ENCODE data around the gene ERI3. TPM values are rescaled to one million over a fixed set of nuclear protein-coding genes. Genes with fewer than 3 reads are reported as not detected.

The ERI3 gene
- total RNA-seq, 4 donors from 2014 or later = 27.0 to 35.1 (median 31.8) TPM

- no peaks in the 10 kb centered on the region for H3K4me1 ChIP-seq
- DNase-seq = no peak
- intact Hi-C loops (cut with DNase I) = no loop called here
- H3K27me3 ChIP-seq = no peaks in the 10 kb centered on the region
- peaks cover 0 to 6% (median 0%) of the 10 kb centered on the region in 3 donors for H3K9me3 ChIP-seq
- no peak for TF ChIP-seq CTCF (IDR thresholded peaks at IDR 0.05)
- H3K4me3 ChIP-seq = no peak overlapping the region
- no peak overlapping the region for H3K27ac ChIP-seq
- 81 to 83% methylated on average over 3 to 4 of the region's 4 CpGs for WGBS, 2 donors
- H3K36me3 ChIP-seq = peaks cover 0 to 62% (median 24%) of the 10 kb centered on the region in 3 donors
Measured at GRCh38 chr1:44339731-44340130, 15.3 kb downstream of the ERI3 start.

- H3K4me3 ChIP-seq = no peak overlapping the region
- H3K36me3 ChIP-seq = peaks cover 0 to 76% (median 24%) of the 10 kb centered on the region in 3 donors
- 100% methylated on average over 1 to 2 of the region's 2 CpGs for WGBS, 2 donors
Measured at GRCh38 chr1:44338136-44338535, 16.9 kb downstream of the ERI3 start.

GRCh38 chr1:44336668-44337067 is 18.4 kb downstream of the ERI3 start:
- H3K27me3 ChIP-seq = no peaks in the 10 kb centered on the region
- TF ChIP-seq CTCF (IDR thresholded peaks at IDR 0.05) (no peak), POLR2A (IDR thresholded peaks at IDR 0.05) (no peak)
- no peak overlapping the region for H3K4me3 ChIP-seq
- WGBS, 2 donors = 82 to 85% methylated on average over 3 of the region's 3 CpGs
- H3K9me3 ChIP-seq = peaks cover 0 to 6% (median 0%) of the 10 kb centered on the region in 3 donors
- no peak for DNase-seq
- no peak overlapping the region for H3K27ac ChIP-seq
- peaks cover 0 to 86% (median 24%) of the 10 kb centered on the region in 3 donors for H3K36me3 ChIP-seq
- H3K4me1 ChIP-seq = no peaks in the 10 kb centered on the region
- intact Hi-C loops (cut with DNase I) = no loop called here

More at GRCh38 chr1:44338136-44338535, 16.9 kb downstream of the ERI3 start:
- DNase-seq = no peak
- Histone ChIP-seq H3K9me3 (peaks cover 0 to 6% (median 0%) of the 10 kb centered on the region in 3 donors), H3K27ac (no peak overlapping the region), H3K27me3 (no peaks in the 10 kb centered on the region), H3K4me1 (no peaks in the 10 kb centered on the region)
- intact Hi-C loops (cut with DNase I) = no loop called here
- no peak for TF ChIP-seq POLR2A (IDR thresholded peaks at IDR 0.05)
- TF ChIP-seq CTCF (IDR thresholded peaks at IDR 0.05) = no peak

GRCh38 chr1:44334968-44335367 is 20.1 kb downstream of the ERI3 start:
- Histone ChIP-seq H3K36me3 (peaks cover 0 to 84% (median 24%) of the 10 kb centered on the region in 3 donors), H3K4me3 (no peak overlapping the region), H3K27ac (no peak overlapping the region), H3K4me1 (peaks cover 0 to 11% (median 3%) of the 10 kb centered on the region in 3 donors), H3K27me3 (no peaks in the 10 kb centered on the region), H3K9me3 (peaks cover 0 to 6% (median 0%) of the 10 kb centered on the region in 3 donors)
- intact Hi-C loops (cut with DNase I) = no loop called here
- DNase-seq = no peak
- 97% methylated on average over 3 of the region's 3 CpGs for WGBS, 2 donors
- TF ChIP-seq POLR2A (IDR thresholded peaks at IDR 0.05) (no peak), CTCF (IDR thresholded peaks at IDR 0.05) (no peak)

- Histone ChIP-seq H3K4me3 (no peak overlapping the region), H3K9me3 (peaks cover 0 to 4% (median 0%) of the 10 kb centered on the region in 3 donors), H3K27me3 (peaks cover 0 to 6% (median 0%) of the 10 kb centered on the region in 4 donors), H3K27ac (no peak overlapping the region), H3K4me1 (peaks cover 3 to 27% (median 7%) of the 10 kb centered on the region in 3 donors), H3K36me3 (peaks cover 0 to 70% (median 18%) of the 10 kb centered on the region in 3 donors)
- DNase-seq = no peak
- 91 to 94% methylated on average over 6 of the region's 6 CpGs for WGBS, 2 donors
- TF ChIP-seq CTCF (IDR thresholded peaks at IDR 0.05) = no peak
- TF ChIP-seq POLR2A (IDR thresholded peaks at IDR 0.05) = no peak
- intact Hi-C loops (cut with DNase I) = no loop called here
Measured at GRCh38 chr1:44333376-44333775, 21.7 kb downstream of the ERI3 start.
